Neural cell (in vitro differentiated cells): ENCODE results near the gene CLEC16A. TPM values are rescaled to one million over a fixed set of nuclear protein-coding genes. Genes with fewer than 3 reads are reported as not detected.

Experiments
- H2AFZ ChIP-seq: fragments of 200-600, 300-800 bp; sonication (generic), shearing (Covaris generic); 2 replicates; pipeline ENCODE4 v1.6.0; 2014; ENCODE audit warnings: low read depth, mild to moderate bottlenecking, antibody characterized with exemption, low read length, moderate library complexity
- H3F3A ChIP-seq: fragments of 200-600 bp; shearing (Covaris generic); 2 replicates; pipeline ENCODE4 v1.6.1; 2016; ENCODE audit warnings: mild to moderate bottlenecking, moderate library complexity, mixed read lengths, antibody characterized with exemption, low read length; ENCODE audit not compliant: insufficient read depth, poor library complexity, severe bottlenecking
- H3K27ac ChIP-seq: fragments of 200-600, 300-800 bp; sonication (generic), shearing (Covaris generic); 2 replicates; pipeline ENCODE4 v1.5.1; 2014; ENCODE audit warnings: mild to moderate bottlenecking, low read length, moderate library complexity
- H3K27me3 ChIP-seq: fragments of 300-800, 200-600 bp; sonication (generic), shearing (Covaris generic); 2 replicates; pipeline ENCODE4 v1.6.0; 2014; ENCODE audit warnings: mild to moderate bottlenecking, low read depth, low read length, moderate library complexity; ENCODE audit not compliant: insufficient read depth
- H3K36me3 ChIP-seq: fragments of 300-800, 200-600 bp; sonication (generic), shearing (Covaris generic); 2 replicates; pipeline ENCODE4 v1.5.1; 2014; ENCODE audit warnings: mild to moderate bottlenecking, antibody characterized with exemption, low read length, moderate library complexity; ENCODE audit not compliant: insufficient read depth
- H3K4me2 ChIP-seq: fragments of 300-800, 200-600 bp; sonication (generic), shearing (Covaris generic); 2 replicates; pipeline ENCODE4 v1.6.0; 2014; ENCODE audit warnings: mild to moderate bottlenecking, low read length
- H3K4me3 ChIP-seq: fragments of 300-800, 200-600 bp; sonication (generic), shearing (Covaris generic); 2 replicates; pipeline ENCODE4 v1.5.1; 2014; ENCODE audit warnings: mild to moderate bottlenecking, low read length, moderate library complexity
- H3K79me2 ChIP-seq: fragments of 200-600 bp; shearing (Covaris generic); replicated peaks from 2 replicates; pipeline ENCODE4 v1.6.0; 2014; ENCODE audit warnings: mild to moderate bottlenecking, low read length, moderate library complexity; ENCODE audit not compliant: insufficient read depth
- H3K9ac ChIP-seq: fragments of 300-800, 200-600 bp; sonication (generic), shearing (Covaris generic); 2 replicates; pipeline ENCODE4 v1.6.1; 2016; ENCODE audit warnings: mild to moderate bottlenecking, low read length, mixed read lengths
- H3K9me2 ChIP-seq: fragments of 200-600 bp; shearing (Covaris generic); 2 replicates; pipeline ENCODE4 v1.6.1; 2016; ENCODE audit warnings: mild to moderate bottlenecking, low read length, mixed read lengths; ENCODE audit not compliant: insufficient read depth
- H3K9me3 ChIP-seq: fragments of 200-600, 300-800 bp; sonication (generic), shearing (Covaris generic); 2 replicates; pipeline ENCODE4 v1.6.1; 2016; ENCODE audit warnings: mild to moderate bottlenecking, mixed run types, low read length, moderate library complexity, mixed read lengths
- H4K20me1 ChIP-seq: fragments of 200-600 bp; shearing (Covaris generic); 2 replicates; pipeline ENCODE4 v1.6.1; 2016; ENCODE audit warnings: mild to moderate bottlenecking, mixed run types; ENCODE audit not compliant: insufficient read depth
- CTCF ChIP-seq: fragments of 450-650 bp; IDR thresholded peaks from 2 replicates; pipeline ENCODE4 v1.5.1; 2014; ENCODE audit warnings: antibody characterized with exemption, mild to moderate bottlenecking, moderate library complexity; ENCODE audit not compliant: poor library complexity, severe bottlenecking
- EP300 ChIP-seq: fragments of 450-650 bp; conservative IDR thresholded peaks from 2 replicates; pipeline ENCODE4 v1.6.1; 2014; ENCODE audit warnings: antibody characterized with exemption, mild to moderate bottlenecking, moderate library complexity; ENCODE audit not compliant: poor library complexity, severe bottlenecking
- EZH2 ChIP-seq: fragments of 200-600, 300-800 bp; shearing (Covaris generic), sonication (generic); IDR thresholded peaks from 2 replicates; pipeline ENCODE4 v1.6.1; 2014; ENCODE audit warnings: antibody characterized with exemption, low read length, borderline replicate concordance, mild to moderate bottlenecking; ENCODE audit not compliant: insufficient read depth, poor library complexity, severe bottlenecking
- MXI1 ChIP-seq: fragments of 450-650 bp; conservative IDR thresholded peaks from 2 replicates; pipeline ENCODE4 v1.6.1; 2014; ENCODE audit warnings: antibody characterized with exemption, mild to moderate bottlenecking; ENCODE audit not compliant: poor library complexity, severe bottlenecking
- POLR2AphosphoS5 ChIP-seq: IDR thresholded peaks from 2 replicates; pipeline ENCODE4 v1.6.1; 2012
- RAD21 ChIP-seq: fragments of 450-650 bp; conservative IDR thresholded peaks from 2 replicates; pipeline ENCODE4 v1.6.1; 2014; ENCODE audit warnings: antibody characterized with exemption, mild to moderate bottlenecking, moderate library complexity
- REST ChIP-seq: IDR thresholded peaks from 2 replicates; pipeline ENCODE4 v1.6.1; 2012; ENCODE audit warnings: borderline replicate concordance
- SMC3 ChIP-seq: fragments of 450-650 bp; conservative IDR thresholded peaks from 2 replicates; pipeline ENCODE4 v1.6.1; 2014; ENCODE audit warnings: antibody characterized with exemption, mild to moderate bottlenecking, moderate library complexity; ENCODE audit not compliant: poor library complexity
- TAF1 ChIP-seq: IDR thresholded peaks from 2 replicates; pipeline ENCODE4 v1.6.1; 2012; ENCODE audit warnings: low read depth
- polyA plus RNA-seq: library from polyadenylated mRNA; depleted of rRNA; stranded (reverse); fragments of >200 nt; gene quantifications from 2 replicates; pipeline ENCODE4 v1.2.3, GENCODE V29; 2014

Gene CLEC16A
- polyA plus RNA-seq, 1 donor from 2014 or later = 11.1 TPM

GRCh38 chr16:11203111-11203623 is 258.8 kb downstream of the CLEC16A start:
- Histone ChIP-seq H3K9ac (no peak overlapping the region), H2AFZ (no peak overlapping the region), H3K27ac (no peak overlapping the region), H4K20me1 (no peaks in the 10 kb centered on the region), H3K36me3 (no peaks in the 10 kb centered on the region), H3K4me3 (no peak overlapping the region), H3K79me2 (no peaks in the 10 kb centered on the region), H3K9me2 (no peaks in the 10 kb centered on the region), H3K9me3 (peaks cover under 1% of the 10 kb centered on the region), H3F3A (no peaks in the 10 kb centered on the region), H3K27me3 (no peaks in the 10 kb centered on the region), H3K4me2 (no peak overlapping the region)
- no peak for TF ChIP-seq CTCF
- no peak for TF ChIP-seq TAF1
- TF ChIP-seq POLR2AphosphoS5 = no peak
- TF ChIP-seq EZH2 = no peak
- no peak for TF ChIP-seq REST
- TF ChIP-seq SMC3 = no peak
- TF ChIP-seq RAD21 = no peak
- no peak for TF ChIP-seq MXI1
- no peak for TF ChIP-seq EP300

GRCh38 chr16:11204513-11205047 is 260.2 kb downstream of the CLEC16A start:
- Histone ChIP-seq H3K4me2 (no peak overlapping the region), H3K36me3 (no peaks in the 10 kb centered on the region)
- TF ChIP-seq CTCF (no peak), TAF1 (no peak), EP300 (no peak), POLR2AphosphoS5 (no peak), EZH2 (no peak), MXI1 (no peak), RAD21 (no peak), REST (no peak), SMC3 (no peak)

More at GRCh38 chr16:11204513-11205047, 260.2 kb downstream of the CLEC16A start:
- no peak overlapping the region for H3K27ac ChIP-seq
- no peaks in the 10 kb centered on the region for H3F3A ChIP-seq
- no peaks in the 10 kb centered on the region for H4K20me1 ChIP-seq
- no peak overlapping the region for H2AFZ ChIP-seq
- no peak overlapping the region for H3K9ac ChIP-seq
- H3K4me3 ChIP-seq = no peak overlapping the region
- peaks cover 5% of the 10 kb centered on the region for H3K9me3 ChIP-seq
- no peaks in the 10 kb centered on the region for H3K9me2 ChIP-seq
- no peaks in the 10 kb centered on the region for H3K27me3 ChIP-seq
- no peaks in the 10 kb centered on the region for H3K79me2 ChIP-seq
